Fibroblast of skin of back (primary cell): Measurements from ENCODE around the gene SGCA.

Experiments used
- DNase-seq: peaks from one replicate; pipeline ENCODE4 v3.0.0-alpha.2; 2013

SGCA gene

DNA sequence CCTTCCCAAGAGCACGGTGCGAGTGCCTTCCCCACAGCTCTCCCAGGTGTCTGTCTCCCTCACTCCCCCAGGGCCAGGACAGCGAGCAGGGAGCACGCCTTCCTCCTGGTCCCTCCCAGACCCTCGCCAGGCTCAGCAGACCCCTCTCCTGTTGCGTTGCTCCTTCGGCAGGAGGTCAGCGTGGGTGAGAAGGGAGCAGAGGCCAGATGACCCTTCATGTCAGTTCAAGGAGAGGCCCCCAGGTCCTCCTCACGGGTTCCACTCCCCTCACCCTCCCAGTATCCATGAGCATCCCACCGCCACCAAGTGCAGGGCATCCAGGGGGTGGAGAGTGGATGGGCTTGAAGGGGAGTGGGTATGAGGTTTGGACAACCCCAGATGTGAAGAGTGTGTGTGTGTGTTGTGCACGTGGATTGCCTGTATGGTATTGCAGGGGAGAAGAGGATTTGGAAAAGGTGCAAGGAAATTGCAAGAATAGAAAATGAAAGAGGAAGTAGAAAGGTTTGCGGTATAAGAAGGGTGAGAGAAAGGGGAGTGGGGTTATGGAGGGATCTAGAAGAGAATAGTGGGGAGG, 17.7 kb downstream of the SGCA start:
- DNase-seq = peak; percentile 77

DNA sequence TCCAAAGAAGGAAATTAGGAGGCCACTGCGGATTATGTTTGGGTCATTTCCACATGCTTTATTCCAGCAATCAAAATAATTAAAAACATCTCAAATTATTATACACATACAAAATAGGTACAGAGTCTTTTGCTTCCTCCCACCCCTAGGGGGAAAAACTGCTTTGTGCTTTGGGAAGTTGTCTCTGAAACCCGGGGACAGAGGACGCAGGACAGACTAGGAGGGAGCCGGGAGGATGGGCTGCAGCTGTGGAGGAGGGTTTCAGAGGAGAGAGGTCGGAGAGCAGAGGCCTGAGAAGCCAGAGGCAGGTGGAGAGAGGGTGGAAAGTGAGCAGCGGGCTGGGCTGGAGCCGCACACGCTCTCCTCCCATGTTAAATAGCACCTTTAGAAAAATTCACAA, 18.3 kb downstream of the SGCA start:
- peak; percentile 68 for DNase-seq

DNA sequence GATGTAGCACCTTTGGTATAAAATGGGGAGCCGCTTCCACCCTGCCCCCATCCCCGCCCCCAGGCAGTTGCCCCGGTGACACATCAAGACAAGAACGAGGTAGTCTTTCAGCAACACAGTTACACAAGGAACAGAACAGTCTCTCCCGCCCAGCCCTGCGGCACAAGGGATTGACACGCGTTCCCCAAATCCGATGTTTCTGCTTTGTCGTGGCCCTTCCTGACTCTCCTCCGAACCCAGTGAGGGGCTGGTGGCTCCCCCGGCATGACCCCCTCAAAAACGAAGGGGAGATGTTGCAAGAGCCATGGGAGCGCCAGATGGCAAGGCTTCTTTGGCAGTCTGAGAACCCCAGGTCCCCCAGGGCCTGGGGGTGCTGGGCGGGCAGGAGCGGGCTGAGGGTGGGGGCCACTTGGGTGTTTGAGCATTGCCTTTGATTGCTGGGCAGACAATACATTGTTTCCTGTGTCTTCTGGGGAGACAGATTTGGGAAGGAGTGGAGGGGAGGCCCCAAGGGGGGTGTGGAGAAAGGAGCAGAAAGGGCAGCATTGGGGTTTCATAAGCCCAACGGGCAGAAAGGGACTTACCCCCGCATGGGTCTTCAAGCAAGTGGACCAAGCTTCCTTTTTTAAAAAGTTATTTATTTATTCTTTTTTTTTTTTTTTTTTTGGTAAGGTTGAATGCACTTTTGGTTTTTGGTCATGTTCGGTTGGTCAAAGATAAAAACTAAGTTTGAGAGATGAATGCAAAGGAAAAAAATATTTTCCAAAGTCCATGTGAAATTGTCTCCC, 19.0 kb downstream of the SGCA start:
- peak; percentile 78 for DNase-seq

DNA sequence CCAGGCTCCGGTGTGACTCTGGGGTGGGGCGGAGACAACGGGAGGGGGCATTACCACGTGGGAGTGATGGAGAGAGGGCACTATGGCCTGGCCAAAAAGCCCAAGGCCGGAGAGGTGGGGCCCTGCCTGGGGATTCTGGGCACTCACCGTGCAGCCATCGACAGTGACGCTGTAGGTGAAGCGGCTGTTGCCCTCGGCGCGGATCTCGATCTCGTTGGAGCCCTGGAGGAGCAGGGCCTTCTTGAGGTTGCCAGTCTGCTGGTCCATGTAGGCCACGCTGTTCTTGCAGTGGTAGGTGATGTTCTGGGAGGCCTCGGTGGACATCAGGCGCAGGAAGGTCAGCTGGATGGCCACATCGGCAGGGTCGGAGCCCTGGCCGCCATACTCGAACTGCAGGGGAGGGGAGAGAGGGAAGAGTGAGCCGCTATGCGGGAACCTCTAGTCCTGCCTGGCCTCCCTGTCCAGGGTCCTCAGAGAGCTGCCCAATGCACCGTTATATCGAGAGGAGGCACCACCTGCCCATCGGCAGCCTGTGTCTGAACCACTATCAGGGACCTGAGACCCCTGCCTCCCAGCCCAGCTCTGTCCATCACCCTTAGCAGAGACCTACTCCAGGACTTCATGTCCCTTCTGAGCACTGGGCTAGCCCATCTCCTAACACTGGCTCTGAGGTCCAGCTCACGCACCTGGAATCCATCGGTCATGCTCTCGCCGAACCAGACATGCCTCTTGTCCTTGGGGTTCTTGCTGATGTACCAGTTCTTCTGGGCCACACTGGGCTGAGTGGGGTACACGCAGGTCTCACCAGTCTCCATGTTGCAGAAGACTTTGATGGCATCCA, 20.0 kb downstream of the SGCA start:
- DNase-seq = peak; percentile 60

DNA sequence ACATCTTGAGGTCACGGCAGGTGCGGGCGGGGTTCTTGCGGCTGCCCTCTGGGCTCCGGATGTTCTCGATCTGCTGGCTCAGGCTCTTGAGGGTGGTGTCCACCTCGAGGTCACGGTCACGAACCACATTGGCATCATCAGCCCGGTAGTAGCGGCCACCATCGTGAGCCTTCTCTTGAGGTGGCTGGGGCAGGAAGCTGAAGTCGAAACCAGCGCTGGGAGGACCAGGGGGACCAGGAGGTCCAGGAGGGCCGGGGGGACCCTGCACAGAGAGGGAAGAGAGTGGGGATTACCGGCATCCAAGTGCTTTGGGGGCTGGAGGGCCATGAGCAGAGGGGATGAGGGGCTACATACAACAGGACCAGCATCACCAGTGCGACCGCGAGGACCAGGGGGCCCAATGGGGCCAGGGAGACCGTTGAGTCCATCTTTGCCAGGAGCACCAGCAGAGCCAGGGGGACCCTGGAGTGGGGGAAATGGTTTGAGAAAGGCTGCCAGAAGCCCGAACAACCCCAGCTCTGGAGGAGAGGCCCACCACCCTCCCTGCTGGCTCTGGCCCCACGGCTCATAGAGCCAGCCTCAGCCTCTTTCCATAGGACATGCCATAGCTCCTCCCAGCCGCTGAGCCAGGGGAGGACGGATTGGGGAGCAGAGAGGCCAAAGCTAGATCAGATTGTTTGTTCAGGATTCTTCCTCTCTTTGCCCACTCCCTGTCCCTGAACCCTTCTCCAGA, 21.0 kb downstream of the SGCA start:
- DNase-seq = peak; percentile 89

DNA sequence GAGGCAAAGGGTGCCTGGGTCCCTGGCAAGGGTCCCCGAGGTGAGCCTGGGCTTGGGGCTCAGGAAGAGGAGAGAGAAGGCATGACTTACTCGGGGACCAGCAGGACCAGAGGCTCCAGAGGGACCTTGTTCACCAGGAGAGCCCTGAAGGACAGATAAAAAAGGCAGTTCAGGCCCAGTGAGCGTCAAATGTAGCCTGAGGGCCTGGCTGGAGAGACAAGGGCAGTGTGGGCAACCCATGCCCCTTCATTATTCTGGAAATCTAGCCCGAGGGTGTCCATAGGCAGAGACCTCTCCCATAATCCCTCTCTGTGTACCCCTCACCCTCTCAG, 21.6 kb downstream of the SGCA start:
- no peak for DNase-seq

DNA sequence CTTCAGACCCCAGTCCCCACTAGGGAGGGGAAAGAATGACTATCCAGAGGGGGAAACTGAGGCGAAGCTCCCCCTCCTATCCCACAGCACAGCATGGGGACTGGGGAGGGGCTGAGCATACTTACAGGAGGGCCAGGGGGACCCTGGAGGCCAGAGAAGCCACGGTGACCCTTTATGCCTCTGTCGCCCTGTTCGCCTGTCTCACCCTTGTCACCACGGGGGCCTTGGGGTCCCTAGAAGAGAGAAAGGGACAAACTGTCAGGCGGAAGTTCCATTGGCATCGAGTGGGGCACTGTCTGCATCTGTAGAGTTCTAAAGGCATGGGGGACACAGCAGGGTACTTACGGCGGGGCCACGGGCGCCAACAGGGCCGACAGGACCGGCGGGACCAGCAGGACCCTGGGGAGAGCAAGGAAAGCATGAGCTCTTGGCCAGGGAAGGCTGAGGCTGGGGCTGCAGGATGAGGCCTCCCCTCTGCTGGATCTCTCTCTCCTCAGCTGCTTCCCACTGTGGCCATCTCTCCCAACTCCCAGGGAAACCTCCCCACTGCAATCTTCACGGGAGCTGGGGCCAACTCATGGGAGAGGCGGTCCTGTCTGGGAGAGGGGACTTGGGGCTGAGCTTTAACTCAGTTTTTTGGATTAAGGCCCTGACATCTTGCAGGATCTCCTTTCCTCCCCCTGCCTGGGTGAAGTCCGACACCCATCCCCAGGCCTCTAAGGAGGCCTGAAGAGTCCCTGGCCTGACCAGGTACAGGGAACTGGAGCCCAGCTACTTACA, 22.1 kb downstream of the SGCA start:
- peak; percentile 87 for DNase-seq

DNA sequence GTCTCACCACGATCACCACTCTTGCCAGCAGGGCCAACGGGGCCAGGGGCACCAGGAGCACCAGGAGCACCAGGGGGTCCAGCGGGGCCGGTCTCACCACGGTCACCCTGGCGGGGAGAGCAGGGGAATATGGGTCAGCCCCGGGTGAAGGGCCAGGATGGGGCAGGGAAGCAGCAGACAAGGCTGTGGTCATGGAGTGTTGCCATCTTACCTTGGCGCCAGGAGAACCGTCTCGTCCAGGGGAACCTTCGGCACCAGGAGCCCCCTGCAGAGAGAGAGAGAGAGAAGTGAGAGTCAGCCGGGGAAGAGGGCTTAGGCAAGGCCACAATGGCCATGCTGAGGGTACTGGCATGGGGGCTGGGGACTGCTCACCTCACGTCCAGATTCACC, 22.7 kb downstream of the SGCA start:
- no peak for DNase-seq

DNA sequence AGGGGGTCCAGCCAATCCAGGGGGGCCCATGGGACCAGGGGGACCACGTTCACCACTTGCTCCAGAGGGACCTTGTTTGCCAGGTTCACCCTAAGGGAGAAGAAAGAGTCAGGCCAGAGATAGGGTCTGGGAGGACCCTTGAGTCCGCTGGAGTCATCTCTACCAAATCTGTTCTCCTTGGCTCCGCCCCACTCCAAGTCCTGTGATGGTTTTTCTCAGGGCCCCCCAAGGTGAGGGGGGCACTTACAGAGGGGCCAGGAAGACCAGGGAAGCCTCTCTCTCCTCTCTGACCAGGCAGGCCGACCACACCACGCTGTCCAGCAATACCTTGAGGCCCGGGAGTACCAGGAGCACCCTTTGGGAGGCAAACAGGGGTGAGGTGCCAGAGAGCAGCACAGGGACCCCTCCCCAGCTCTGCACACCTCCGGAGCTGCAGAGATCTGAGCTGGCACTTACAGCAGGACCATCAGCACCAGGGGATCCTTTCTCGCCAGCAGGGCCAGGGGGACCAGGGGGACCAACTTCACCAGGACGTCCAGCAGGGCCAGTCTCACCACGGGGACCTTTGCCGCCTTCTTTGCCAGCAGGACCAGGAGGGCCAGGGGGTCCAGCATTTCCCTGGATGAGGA, 23.2 kb downstream of the SGCA start:
- DNase-seq = peak; percentile 86

DNA sequence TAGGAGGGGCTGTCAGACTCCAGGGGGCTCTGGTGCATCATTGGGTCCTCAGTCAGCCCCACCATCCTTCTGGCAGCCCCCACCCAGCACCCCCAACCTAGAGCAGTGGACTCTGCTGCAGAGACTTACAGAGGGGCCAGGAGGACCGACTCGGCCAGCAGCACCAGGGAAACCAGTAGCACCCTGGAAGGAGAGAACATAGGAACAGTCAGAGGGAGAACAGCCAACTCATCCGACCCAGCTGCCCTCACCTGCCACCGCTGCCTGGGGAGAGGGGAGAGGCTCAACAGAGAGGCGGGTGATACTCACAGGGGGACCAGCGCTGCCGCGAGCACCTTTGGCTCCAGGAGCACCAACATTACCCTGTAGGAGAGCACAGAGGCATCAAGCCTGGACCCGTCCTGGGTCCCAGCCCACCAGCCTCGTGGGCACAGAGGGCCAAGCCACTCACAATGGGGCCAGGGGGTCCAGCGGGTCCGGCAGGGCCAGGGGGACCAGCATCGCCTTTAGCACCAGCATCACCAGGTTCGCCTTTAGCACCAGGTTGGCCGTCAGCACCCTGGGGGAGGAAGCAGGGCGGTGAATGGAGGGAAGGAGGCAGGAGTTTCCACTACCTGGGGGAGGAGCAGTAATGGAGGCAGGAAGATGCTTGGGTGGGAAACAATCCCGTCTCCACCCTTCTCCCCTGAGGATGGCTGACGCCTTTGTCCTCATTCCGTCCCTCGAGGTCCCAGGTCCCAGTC, 23.9 kb downstream of the SGCA start:
- DNase-seq = peak; percentile 89

DNA sequence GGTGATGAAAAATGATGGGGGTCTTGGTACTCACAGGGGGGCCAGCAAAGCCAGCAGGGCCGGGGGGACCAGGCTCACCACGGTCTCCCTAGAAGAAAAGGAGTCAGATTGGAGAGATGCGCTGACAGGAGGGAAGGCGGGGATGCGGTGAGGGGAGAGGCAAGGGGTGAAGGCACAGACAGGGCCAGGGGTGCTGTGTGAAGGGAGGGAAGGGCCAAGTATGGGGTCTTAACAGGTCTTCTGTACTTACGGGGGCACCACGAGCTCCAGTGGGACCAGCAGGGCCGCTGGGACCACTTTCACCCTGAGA, 24.4 kb downstream of the SGCA start:
- DNase-seq = no peak

DNA sequence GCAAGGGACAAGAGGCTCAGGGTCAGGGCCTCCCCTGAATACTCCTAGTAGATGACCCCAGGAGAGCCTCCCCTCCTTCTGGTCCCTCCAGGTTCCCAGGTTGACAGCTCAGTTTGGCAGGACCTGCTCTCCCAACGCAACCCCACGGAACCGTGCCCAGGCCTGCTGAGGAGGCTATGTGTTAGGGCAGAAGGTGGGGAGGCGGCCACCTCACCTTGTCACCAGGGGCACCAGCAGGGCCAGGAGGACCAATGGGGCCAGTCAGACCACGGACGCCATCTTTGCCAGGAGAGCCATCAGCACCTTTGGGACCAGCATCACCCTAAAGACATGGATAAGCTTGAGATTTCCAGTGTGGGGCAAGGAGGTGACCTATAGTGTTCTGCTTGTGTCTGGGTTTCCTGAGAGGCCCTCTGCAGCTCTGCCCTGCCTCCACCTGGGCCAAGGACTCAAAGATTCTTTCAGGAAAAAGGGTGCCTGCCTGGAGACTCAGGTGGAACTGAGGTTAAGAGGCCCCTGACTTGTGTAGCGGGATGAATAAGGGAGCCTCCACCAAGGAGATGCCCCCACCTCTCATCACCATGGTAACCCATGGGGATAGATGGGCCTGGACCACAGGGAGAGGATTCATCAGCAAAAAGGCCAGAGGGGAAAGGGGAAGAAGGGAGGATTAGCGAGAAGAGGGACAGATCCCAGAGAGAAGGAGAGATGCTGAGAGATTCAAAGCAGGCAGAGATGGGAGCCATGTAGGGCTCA, 25.0 kb downstream of the SGCA start:
- peak; percentile 90 for DNase-seq

DNA sequence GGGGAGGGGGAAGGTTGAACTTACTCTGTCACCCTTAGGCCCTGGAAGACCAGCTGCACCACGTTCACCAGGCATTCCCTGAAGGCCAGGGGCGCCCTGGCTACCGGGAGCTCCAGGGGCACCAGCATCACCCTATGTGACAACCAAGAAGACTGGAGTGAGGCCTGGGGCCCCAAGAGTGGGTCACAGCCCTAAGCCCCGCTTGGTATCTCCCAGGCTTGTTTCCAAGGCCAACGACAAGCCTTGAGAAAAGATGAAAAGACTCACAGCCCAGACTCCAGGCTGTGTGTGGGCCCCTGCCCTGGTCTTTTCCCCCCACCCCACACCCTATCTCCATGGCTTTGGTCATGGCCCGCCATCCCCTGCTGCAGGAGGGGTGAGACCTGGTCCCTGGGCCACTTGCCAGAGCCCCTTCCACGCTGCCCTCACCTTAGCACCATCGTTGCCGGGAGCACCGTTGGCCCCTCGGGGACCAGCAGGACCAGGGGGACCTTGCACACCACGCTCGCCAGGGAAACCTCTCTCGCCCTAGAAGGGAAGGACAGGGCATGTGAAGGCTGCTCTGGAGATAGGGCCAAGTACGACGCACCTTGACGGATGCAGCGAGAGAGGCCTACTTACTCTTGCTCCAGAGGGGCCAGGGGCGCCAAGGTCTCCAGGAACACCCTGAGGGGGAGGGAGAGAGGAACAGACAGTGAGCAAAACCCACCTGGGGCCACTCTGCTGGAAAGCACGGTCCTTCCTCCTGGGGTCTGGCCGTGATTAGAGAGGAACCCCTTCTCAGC, 25.7 kb downstream of the SGCA start:
- DNase-seq = peak; percentile 89

DNA sequence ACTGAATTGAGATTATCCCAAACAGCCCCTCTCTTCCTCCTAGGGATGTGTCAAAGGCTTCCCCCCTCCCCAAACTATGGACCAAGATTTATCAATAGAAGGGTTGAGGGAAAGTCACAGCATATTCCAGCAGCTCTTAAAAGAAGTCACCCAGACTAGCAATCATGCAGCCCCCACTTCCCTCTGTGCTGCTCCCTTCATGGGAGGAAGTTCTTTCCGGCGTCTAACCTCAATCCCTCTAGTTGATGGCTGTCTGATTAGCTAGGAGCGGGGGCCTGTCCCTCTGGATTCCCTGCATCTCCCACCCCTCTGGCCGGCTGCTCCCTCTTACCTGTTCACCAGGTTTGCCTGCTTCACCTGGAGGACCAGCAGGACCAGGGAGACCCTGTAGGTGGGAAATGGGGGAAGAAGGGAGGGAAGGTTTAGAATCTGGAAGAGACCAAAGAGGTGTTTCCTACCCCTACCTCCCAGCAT, 26.4 kb downstream of the SGCA start:
- DNase-seq = no peak

DNA sequence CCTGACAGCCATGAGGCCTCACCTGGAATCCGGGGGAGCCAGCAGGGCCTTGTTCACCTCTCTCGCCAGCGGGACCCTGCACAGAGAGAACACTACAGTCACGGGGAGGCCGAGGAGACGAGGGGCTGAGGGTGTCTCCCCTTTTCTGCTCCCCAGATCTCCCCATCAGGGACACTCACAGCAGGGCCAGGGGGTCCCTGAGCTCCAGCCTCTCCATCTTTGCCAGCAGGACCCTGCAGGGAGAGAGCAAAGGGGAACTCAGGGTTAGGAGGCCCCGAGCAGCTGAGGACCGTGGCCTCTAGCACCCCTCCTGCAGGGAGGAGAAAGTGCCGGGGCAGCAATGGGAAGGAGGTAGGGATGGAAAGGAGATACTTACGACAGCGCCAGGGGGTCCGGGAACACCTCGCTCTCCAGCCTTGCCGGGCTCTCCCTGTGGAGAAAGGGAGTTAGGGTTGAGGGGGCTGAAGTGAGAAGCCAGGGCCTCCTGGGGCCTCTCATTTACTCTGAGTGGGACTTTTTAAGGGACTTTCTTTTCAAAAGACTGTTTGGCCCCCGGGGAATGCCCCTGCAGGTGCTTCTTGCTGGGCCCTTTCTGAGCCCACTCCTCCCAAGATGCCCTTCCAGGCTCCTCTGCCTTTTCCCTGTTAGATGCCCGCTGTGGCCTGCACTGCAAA, 26.9 kb downstream of the SGCA start:
- peak; percentile 75 for DNase-seq

DNA sequence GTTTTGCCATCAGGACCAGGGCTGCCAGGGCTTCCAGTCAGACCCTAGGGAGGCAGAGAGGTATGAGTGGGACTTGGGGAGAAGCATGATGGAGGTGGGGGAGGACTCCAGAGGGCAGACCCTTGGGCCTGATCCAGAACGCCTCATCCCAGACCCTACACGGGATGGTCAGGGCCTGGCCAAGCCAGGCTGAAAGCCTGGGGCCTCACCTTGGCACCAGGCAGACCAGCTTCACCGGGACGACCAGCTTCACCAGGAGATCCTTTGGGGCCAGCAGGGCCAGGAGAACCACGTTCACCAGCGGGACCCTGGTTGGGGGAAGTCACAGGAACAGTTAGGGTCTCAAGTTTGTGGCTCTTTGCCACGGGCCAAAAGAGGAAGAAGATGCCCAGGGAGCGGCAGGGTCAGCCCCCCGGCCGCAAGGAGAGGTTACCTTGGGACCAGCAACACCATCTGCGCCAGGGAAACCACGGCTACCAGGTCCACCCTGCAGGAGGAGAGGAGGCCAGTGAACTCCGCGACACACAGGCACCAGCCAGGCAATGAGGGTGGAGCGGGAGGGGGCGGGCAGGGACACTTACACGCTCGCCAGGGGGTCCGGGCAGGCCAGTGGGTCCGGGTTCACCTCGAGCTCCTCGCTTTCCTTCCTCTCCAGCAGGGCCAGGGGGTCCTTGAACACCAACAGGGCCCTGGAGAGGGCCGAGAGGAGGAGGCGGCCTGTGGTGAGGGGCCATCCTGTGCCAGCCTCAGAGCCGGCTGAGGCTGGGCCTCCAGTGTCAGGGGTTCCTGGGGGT, 28.5 kb downstream of the SGCA start:
- peak; percentile 72 for DNase-seq

DNA sequence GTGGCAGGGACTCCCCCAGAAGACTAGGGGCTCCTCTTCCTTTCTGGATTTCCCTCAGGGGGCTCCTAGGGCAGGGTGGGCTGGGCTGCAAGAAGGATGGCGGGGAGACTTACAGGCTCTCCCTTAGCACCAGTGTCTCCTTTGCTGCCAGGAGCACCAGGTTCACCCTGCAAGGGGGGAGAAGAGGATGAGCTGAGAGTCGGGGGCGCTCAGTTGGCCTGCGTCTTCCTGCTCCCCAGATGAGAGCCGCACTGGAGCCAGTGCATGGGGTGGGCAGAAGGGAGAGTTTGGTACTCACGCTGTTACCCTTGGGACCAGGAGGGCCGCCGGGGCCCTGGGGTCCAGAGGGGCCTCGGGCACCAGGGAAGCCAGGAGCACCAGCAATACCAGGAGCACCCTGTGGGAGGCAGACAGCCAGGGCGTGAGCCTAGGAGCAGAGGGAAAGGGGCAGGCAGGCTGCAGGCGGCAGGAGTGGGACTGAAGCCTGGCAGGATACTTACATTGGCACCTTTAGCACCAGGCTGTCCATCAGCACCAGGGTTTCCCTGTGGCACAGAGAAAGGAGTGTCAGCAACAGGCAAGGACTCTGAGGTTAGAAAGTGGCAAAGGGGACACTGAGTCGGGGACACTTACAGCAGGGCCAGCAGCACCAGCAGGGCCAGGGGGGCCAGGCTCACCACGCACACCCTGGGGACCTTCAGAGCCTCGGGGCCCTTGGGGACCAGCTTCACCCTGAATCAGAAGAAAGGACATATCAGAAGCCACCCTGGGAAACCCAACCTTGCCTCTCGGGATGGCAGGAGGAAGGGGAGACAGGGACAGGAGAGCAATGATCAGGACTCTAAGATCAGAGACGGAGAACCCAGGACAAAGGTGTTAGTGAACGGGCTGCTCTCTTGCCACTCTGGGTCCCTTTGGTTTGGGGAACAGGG, 29.4 kb downstream of the SGCA start:
- DNase-seq = peak; percentile 89
